Measurements from ENCODE around the gene MAP7. TPM values are rescaled to one million over a fixed set of nuclear protein-coding genes. Genes with fewer than 3 reads are reported as not detected.
A peak's percentile ranks its signal among the peaks of the same experiment; 100 is the strongest.

MAP7 gene
- total RNA-seq, 6 donors from 2014 or later = 18.1 to 26.6 (median 24.2) TPM

DNA sequence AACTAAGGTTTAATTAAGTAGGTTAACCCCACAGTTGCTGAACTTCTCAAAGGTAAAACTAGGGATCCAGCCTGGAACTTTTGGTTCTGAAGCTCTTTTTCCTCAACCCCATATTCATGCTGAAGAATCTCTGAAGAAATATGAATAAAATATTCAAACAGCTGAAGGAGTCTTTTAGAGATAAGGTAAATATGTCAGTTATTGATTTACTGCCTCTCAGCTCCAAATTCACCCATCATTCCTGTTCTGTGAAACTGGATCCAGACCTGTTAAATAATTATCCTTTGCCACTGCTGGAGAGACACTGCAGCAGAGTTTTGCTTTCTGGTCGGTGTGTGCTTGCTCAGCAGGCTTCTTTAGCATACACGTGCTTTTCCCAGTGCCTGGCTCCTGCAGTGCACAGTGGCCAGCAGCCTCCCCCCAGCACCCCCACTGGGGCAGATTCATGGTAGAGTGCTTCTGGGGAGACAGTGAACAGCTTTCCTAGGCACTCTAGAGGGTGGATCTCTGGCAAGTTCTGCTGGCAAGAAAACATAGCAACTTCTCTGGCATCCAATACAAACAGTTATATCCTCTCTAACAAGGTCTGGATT, 198.6 kb downstream of the MAP7 start:
- Histone ChIP-seq H3K4me3 (no peak overlapping the region), H3K4me1 (no peaks in the 10 kb centered on the region), H3K27ac (no peak overlapping the region), H3K27me3 (no peaks in the 10 kb centered on the region), H3K9me3 (no peaks in the 10 kb centered on the region), H3K36me3 (peaks cover 0 to 9% (median 2%) of the 10 kb centered on the region in 4 donors)
- no peak for ATAC-seq (ENCODE audit: low FRiP score in 2 of 2)
- DNase-seq = no peak
- TF ChIP-seq EP300 (IDR thresholded peaks at IDR 0.05) = no peak
- WGBS, 2 donors = 33 to 49% methylated on average over 2 of the region's 2 CpGs

DNA sequence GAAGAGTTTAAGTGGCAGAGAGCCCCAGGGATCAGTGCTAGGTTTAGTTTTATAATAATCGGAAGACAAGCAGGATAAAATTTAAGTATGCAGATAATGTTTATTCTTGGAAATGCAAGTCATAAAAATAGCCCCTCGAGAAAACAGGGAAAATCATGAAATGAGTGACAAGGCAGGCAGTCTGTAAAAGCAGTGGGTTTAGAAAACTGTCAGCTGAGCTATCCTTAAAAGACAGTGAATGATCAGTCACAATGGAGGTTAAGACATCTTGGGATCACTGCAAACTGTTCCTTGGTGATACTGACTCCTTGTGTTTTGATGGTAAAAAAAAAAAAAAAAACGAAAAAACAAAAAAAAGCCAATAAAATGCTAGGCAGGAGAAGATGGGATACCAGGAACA, 199.3 kb downstream of the MAP7 start:
- Histone ChIP-seq H3K9me3 (no peaks in the 10 kb centered on the region), H3K27me3 (no peaks in the 10 kb centered on the region), H3K4me3 (no peak overlapping the region), H3K27ac (no peak overlapping the region), H3K36me3 (peaks cover 0 to 3% (median 0%) of the 10 kb centered on the region in 4 donors), H3K4me1 (no peaks in the 10 kb centered on the region)
- ATAC-seq (ENCODE audit: low FRiP score in 2 of 2) (no peak), DNase-seq (no peak)
- WGBS, 2 donors = 76 to 82% methylated on average over 3 of the region's 3 CpGs
- TF ChIP-seq EP300 (IDR thresholded peaks at IDR 0.05) (no peak), POLR2AphosphoS5 (IDR thresholded peaks at IDR 0.05) (no peak), POLR2A (IDR thresholded peaks at IDR 0.05) (no peak)
- TF ChIP-seq, protein P1, sequence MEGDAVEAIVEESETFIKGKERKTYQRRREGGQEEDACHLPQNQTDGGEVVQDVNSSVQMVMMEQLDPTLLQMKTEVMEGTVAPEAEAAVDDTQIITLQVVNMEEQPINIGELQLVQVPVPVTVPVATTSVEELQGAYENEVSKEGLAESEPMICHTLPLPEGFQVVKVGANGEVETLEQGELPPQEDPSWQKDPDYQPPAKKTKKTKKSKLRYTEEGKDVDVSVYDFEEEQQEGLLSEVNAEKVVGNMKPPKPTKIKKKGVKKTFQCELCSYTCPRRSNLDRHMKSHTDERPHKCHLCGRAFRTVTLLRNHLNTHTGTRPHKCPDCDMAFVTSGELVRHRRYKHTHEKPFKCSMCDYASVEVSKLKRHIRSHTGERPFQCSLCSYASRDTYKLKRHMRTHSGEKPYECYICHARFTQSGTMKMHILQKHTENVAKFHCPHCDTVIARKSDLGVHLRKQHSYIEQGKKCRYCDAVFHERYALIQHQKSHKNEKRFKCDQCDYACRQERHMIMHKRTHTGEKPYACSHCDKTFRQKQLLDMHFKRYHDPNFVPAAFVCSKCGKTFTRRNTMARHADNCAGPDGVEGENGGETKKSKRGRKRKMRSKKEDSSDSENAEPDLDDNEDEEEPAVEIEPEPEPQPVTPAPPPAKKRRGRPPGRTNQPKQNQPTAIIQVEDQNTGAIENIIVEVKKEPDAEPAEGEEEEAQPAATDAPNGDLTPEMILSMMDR (IDR thresholded peaks at IDR 0.05) = no peak

DNA sequence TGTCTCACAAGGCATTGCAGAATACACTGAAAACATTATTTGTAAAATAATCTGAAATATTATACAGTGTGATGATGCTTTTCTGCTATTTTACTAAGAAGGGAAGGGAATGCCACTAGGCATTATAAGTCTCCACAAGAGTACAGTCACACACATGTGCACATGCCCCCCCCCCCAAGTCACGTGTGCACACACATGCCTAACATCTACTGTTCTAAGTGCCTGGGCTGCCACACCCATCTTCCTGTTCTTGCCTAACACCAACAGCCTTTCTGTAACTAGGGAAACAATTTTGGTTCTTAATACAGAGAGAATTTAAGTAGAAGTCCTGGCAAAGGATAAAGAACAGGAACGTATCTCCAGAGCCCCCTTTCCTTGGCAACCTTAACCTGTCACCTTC, 202.4 kb downstream of the MAP7 start:
- peak in 1 of 2 donors; percentile 87 for DNase-seq
- no peaks in the 10 kb centered on the region for H3K27me3 ChIP-seq
- TF ChIP-seq, protein P1 (IDR thresholded peaks at IDR 0.05) = no peak
- TF ChIP-seq POLR2A (IDR thresholded peaks at IDR 0.05) (no peak), EP300 (IDR thresholded peaks at IDR 0.05) (no peak), POLR2AphosphoS5 (IDR thresholded peaks at IDR 0.05) (no peak)
- no peak overlapping the region for H3K27ac ChIP-seq
- H3K4me1 ChIP-seq = no peaks in the 10 kb centered on the region
- H3K9me3 ChIP-seq = no peaks in the 10 kb centered on the region
- ATAC-seq (ENCODE audit: low FRiP score in 2 of 2) = peak; percentile 64 to 81
- WGBS, 2 donors = 34 to 50% methylated on average over 2 of the region's 2 CpGs
- H3K36me3 ChIP-seq = peaks cover 0 to 5% (median 2%) of the 10 kb centered on the region in 4 donors
- H3K4me3 ChIP-seq = no peak overlapping the region

DNA sequence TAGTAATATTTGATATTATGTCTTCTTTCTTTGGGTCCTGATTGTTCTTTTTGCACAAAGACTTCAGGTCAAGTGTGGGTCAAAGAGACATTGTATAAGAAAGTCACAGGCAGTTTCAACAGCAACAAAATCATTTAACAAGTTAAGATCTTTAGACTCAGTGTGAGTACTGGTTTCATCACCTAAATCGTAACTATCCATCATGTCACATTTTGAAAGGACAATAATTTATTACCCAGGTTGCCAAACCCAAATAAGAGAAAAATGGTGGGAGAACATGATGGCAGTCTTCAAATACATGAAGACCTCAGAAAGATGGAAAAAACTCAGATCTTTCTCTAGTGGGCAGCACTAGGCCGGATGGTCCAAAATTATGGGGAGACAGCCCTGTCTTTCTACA, 205.1 kb downstream of the MAP7 start:
- 91% methylated on average over 2 of the region's 2 CpGs for WGBS, 2 donors
- H3K36me3 ChIP-seq = peaks cover 0 to 5% (median 2%) of the 10 kb centered on the region in 4 donors
- no peaks in the 10 kb centered on the region for H3K4me1 ChIP-seq
- H3K9me3 ChIP-seq = no peaks in the 10 kb centered on the region
- no peak overlapping the region for H3K27ac ChIP-seq
- ATAC-seq (ENCODE audit: low FRiP score in 2 of 2) (no peak), DNase-seq (no peak)
- no peak for TF ChIP-seq POLR2AphosphoS5 (IDR thresholded peaks at IDR 0.05)
- H3K27me3 ChIP-seq = no peaks in the 10 kb centered on the region
- no peak overlapping the region for H3K4me3 ChIP-seq

DNA sequence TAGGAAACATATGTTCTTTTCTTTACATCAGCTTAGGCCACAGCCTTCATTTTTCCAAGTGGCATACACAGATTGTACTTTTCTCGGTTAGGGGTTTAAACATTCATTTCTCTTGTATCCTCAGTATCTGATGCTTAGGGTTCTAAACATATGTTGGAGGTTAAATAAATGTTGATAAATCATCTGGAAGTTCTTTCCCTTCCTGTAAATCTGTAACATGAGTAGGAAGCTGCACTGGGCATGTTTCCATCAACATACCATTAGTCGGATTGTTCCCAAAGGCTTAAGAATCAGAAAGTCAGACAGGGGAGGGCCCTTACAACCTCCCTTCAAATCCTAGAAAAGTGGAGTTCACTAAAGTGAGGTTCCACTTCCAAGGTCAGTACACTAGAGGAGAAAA, 205.8 kb downstream of the MAP7 start:
- ATAC-seq (ENCODE audit: low FRiP score in 2 of 2) (no peak), DNase-seq (no peak)
- H3K27ac ChIP-seq = no peak overlapping the region
- H3K27me3 ChIP-seq = no peaks in the 10 kb centered on the region
- H3K4me3 ChIP-seq = no peak overlapping the region
- H3K36me3 ChIP-seq = peaks cover 0 to 5% (median 2%) of the 10 kb centered on the region in 4 donors
- 70 to 79% methylated on average over 2 of the region's 2 CpGs for WGBS, 2 donors
- H3K4me1 ChIP-seq = no peaks in the 10 kb centered on the region
- no peaks in the 10 kb centered on the region for H3K9me3 ChIP-seq
- TF ChIP-seq EP300 (IDR thresholded peaks at IDR 0.05) (no peak), POLR2A (IDR thresholded peaks at IDR 0.05) (no peak), POLR2AphosphoS5 (IDR thresholded peaks at IDR 0.05) (no peak)
- TF ChIP-seq, protein P1 (IDR thresholded peaks at IDR 0.05) = no peak

DNA sequence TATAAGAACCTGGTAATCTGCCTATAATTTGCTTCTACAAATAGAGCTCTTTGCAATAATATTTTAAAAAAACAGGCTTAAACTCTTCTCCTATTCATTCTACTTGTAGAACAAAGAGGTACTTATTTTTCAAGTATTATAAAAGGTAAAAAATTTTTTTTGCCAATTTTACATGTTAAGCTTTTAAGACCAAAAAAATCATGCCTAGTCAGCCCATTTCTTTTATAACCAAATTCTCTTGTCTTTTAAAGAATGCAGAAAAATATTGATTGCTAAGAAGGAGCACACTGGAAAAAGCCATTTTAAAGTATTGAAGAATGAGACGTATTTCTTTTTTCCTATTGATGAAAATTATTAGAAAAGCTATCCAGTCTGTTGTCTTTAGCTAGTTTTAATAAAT, 206.5 kb downstream of the MAP7 start:
- Histone ChIP-seq H3K9me3 (no peaks in the 10 kb centered on the region), H3K27me3 (no peaks in the 10 kb centered on the region), H3K4me3 (no peak overlapping the region), H3K36me3 (peaks cover 0 to 5% (median 2%) of the 10 kb centered on the region in 4 donors), H3K4me1 (no peaks in the 10 kb centered on the region), H3K27ac (no peak overlapping the region)
- no peak for TF ChIP-seq POLR2AphosphoS5 (IDR thresholded peaks at IDR 0.05)
- no peak for TF ChIP-seq POLR2A (IDR thresholded peaks at IDR 0.05)
- TF ChIP-seq, protein P1 (IDR thresholded peaks at IDR 0.05) = no peak
- TF ChIP-seq EP300 (IDR thresholded peaks at IDR 0.05) = no peak
- DNase-seq = no peak
- no peak for ATAC-seq (ENCODE audit: low FRiP score in 2 of 2)
- WGBS, 2 donors = 93 to 97% methylated on average over 1 of the region's 1 CpG
